ENCODE data around the gene MYO3B. TPM values are rescaled to one million over a fixed set of nuclear protein-coding genes. Genes with fewer than 3 reads are reported as not detected.

Gene MYO3B
- total and polyA plus RNA-seq, 7 donors = 0.34 TPM; not detected in 6

GRCh38 chr2:170229744-170230143 is 51.8 kb downstream of the MYO3B start:
- Histone ChIP-seq H3K4me3 (no peak overlapping the region), H3K27me3 (no peaks in the 10 kb centered on the region), H3K27ac (no peak overlapping the region), H3K4me1 (no peaks in the 10 kb centered on the region), H3K36me3 (no peaks in the 10 kb centered on the region), H3K9me3 (no peaks in the 10 kb centered on the region)
- DNase-seq = no peak
- 78 to 91% methylated on average over 2 of the region's 2 CpGs for WGBS, 2 donors
- intact Hi-C loops (cut with DNase I) = no loop called here
- TF ChIP-seq EP300 (IDR thresholded peaks at IDR 0.05) (no peak), POLR2AphosphoS5 (IDR thresholded peaks at IDR 0.05) (no peak), POLR2A (IDR thresholded peaks at IDR 0.05) (no peak)
- TF ChIP-seq, protein P1, sequence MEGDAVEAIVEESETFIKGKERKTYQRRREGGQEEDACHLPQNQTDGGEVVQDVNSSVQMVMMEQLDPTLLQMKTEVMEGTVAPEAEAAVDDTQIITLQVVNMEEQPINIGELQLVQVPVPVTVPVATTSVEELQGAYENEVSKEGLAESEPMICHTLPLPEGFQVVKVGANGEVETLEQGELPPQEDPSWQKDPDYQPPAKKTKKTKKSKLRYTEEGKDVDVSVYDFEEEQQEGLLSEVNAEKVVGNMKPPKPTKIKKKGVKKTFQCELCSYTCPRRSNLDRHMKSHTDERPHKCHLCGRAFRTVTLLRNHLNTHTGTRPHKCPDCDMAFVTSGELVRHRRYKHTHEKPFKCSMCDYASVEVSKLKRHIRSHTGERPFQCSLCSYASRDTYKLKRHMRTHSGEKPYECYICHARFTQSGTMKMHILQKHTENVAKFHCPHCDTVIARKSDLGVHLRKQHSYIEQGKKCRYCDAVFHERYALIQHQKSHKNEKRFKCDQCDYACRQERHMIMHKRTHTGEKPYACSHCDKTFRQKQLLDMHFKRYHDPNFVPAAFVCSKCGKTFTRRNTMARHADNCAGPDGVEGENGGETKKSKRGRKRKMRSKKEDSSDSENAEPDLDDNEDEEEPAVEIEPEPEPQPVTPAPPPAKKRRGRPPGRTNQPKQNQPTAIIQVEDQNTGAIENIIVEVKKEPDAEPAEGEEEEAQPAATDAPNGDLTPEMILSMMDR (IDR thresholded peaks at IDR 0.05) = no peak

- 44 to 54% methylated on average over 12 of the region's 12 CpGs for WGBS, 2 donors
Observed at GRCh38 chr2:170235860-170236679, 58.1 kb downstream of the MYO3B start.

GRCh38 chr2:170236680-170237047 is 58.7 kb downstream of the MYO3B start:
- Histone ChIP-seq H3K9me3 (no peaks in the 10 kb centered on the region), H3K4me1 (no peaks in the 10 kb centered on the region), H3K36me3 (no peaks in the 10 kb centered on the region), H3K4me3 (no peak overlapping the region), H3K27ac (no peak overlapping the region), H3K27me3 (no peaks in the 10 kb centered on the region)
- TF ChIP-seq POLR2A (IDR thresholded peaks at IDR 0.05) (no peak), POLR2AphosphoS5 (IDR thresholded peaks at IDR 0.05) (no peak), EP300 (IDR thresholded peaks at IDR 0.05) (no peak)
- TF ChIP-seq, protein P1 (IDR thresholded peaks at IDR 0.05) = no peak
- intact Hi-C loops (cut with DNase I) = loop anchor here (5.0 kb wide), 1 partner anchor 581 kb away; the partner anchor contains the start of gene GAD1
- DNase-seq = no peak
- 79 to 84% methylated on average over 2 of the region's 2 CpGs for WGBS, 2 donors

More at GRCh38 chr2:170235860-170236679, 58.1 kb downstream of the MYO3B start:
- Histone ChIP-seq H3K9me3 (no peaks in the 10 kb centered on the region), H3K4me3 (no peak overlapping the region), H3K36me3 (no peaks in the 10 kb centered on the region), H3K27ac (no peak overlapping the region), H3K4me1 (no peaks in the 10 kb centered on the region), H3K27me3 (no peaks in the 10 kb centered on the region)
- TF ChIP-seq, protein P1 (IDR thresholded peaks at IDR 0.05) = peak in 1 of 4 experiments; percentile 12
- TF ChIP-seq POLR2A (IDR thresholded peaks at IDR 0.05) (no peak), POLR2AphosphoS5 (IDR thresholded peaks at IDR 0.05) (no peak), EP300 (IDR thresholded peaks at IDR 0.05) (no peak)
- DNase-seq = no peak
- intact Hi-C loops (cut with DNase I) = loop anchor here (5.0 kb wide), 1 partner anchor 581 kb away; the partner anchor contains the start of gene GAD1

DNA sequence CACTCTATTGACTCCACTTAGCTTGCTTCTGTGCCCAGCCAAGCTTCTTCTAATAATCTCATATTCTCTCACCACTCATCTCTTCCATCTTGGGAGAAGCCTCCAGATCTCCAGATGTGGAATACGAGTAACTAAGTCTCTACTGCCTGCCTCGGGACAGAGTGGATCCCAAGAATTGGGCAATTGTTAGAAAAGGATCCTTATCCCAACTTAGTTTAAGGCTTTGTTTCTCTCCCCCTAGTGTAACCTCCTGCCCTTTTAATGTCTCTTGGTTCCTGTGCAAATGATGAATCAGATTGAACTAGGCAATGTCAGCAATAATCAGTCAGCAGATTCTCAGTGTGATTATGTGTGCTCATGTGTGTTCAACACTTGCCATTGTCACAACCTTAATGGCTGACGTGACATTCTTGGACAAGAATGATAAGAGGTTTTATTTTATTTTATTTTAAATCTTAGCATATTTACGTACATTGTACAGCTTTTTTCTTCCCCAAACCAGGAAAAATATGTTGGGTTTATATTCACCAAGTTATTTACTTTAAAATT is 59.7 kb downstream of the MYO3B start:
- 52 to 73% methylated on average over 4 of the region's 4 CpGs for WGBS, 2 donors
- Histone ChIP-seq H3K4me3 (no peak overlapping the region), H3K27me3 (no peaks in the 10 kb centered on the region), H3K27ac (no peak overlapping the region), H3K9me3 (no peaks in the 10 kb centered on the region), H3K4me1 (no peaks in the 10 kb centered on the region), H3K36me3 (no peaks in the 10 kb centered on the region)
- DNase-seq = no peak
- TF ChIP-seq EP300 (IDR thresholded peaks at IDR 0.05) (no peak), POLR2A (IDR thresholded peaks at IDR 0.05) (no peak), POLR2AphosphoS5 (IDR thresholded peaks at IDR 0.05) (no peak)
- TF ChIP-seq, protein P1 (IDR thresholded peaks at IDR 0.05) = no peak
- intact Hi-C loops (cut with DNase I) = loop anchor here (5.0 kb wide), 1 partner anchor 580 kb away; the partner anchor contains the start of gene GAD1

Data from sigmoid colon (tissue), 7 donors.